GM12878 (cell line): ENCODE data around the gene COL25A1.

Experiments used
- ATF3 ChIP-seq: IDR thresholded peaks from 2 replicates; pipeline ENCODE4 v1.6.1; 2011; ENCODE audit warnings: low read depth, mild to moderate bottlenecking, low read length, moderate library complexity, borderline replicate concordance; ENCODE audit errors: extremely low read depth
- CTCF ChIP-seq, 3 experiments: IDR thresholded peaks in 2 of 3; conservative IDR thresholded peaks in 1 of 3; 2 replicates each; pipeline ENCODE4 v1.5.1; 2011; ENCODE audit warnings: low read depth in 3 of 3, low read length in 3 of 3, mild to moderate bottlenecking in 3 of 3, control low read depth in 2 of 3, moderate library complexity in 2 of 3, inconsistent platforms in 1 of 3, mixed read lengths in 1 of 3; ENCODE audit not compliant: control insufficient read depth in 2 of 3, insufficient read depth in 1 of 3; ENCODE audit errors: extremely low read depth in 1 of 3
- POLR2A ChIP-seq: IDR thresholded peaks from 2 replicates; pipeline ENCODE4 v1.6.1; 2011; ENCODE audit warnings: low read depth, mild to moderate bottlenecking, low read length
- USF2 ChIP-seq: IDR thresholded peaks from 2 replicates; pipeline ENCODE4 v1.6.1; 2011; ENCODE audit warnings: low read depth, low read length, improper control_type of control experiment, borderline replicate concordance

- TF ChIP-seq USF2 = no peak
- no peak for TF ChIP-seq POLR2A
- TF ChIP-seq CTCF (IDR thresholded peaks at IDR 0.05 in 2 of 3, conservative IDR thresholded peaks at IDR 0.05 in 1 of 3; ENCODE audit: control insufficient read depth in 2 of 3, extremely low read depth in 1 of 3, insufficient read depth in 1 of 3, low read depth in 3 of 3, low read length in 3 of 3) = no peak
- no peak for TF ChIP-seq ATF3
Observed at GRCh38 chr4:109183931-109184490, 118.4 kb downstream of the COL25A1 start.
